CD4-positive, alpha-beta T cell (primary cell): ENCODE results near the gene SVIL. TPM values are rescaled to one million over a fixed set of nuclear protein-coding genes. Genes with fewer than 3 reads are reported as not detected.
"Not testable (repeated sequence)": the region's sequence is repeated elsewhere in the genome, so short reads cannot be mapped to it uniquely, and the experiment has no call there.

Source experiments
- ATAC-seq: fragments of 200-7000 bp; cut with Tn5 transposase; one replicate; pipeline ENCODE4 v1.10.0; 2022; ENCODE audit warnings: mild to moderate bottlenecking; ENCODE audit not compliant: poor library complexity
- CTCF ChIA-PET: fragments of 350-600 bp; sonication (Branson Sonifier 250); formaldehyde crosslinking; loops from one replicate; lab custom pipeline; 2021; ENCODE audit warnings: antibody characterized with exemption, inconsistent platforms; lab: Charles Lee
- POLR2A ChIA-PET: fragments of 350-600 bp; sonication (Branson Sonifier 250); formaldehyde crosslinking; loops from one replicate; lab custom pipeline; 2021; ENCODE audit warnings: antibody characterized with exemption, inconsistent platforms; lab: Charles Lee
- DNase-seq, 14 experiments: peaks; one replicate each; pipeline ENCODE4 v3.0.0-alpha.2; 2013 to 2020; ENCODE audit warnings: mixed read lengths in 2 of 14
- H3K27ac ChIP-seq, 2 donors: one replicate each; pipeline versions ENCODE4 v1.5.1 to v1.7.0; 2013; ENCODE audit warnings: low read length in 2 of 2, low read depth in 1 of 2, mild to moderate bottlenecking in 1 of 2
- H3K27me3 ChIP-seq, 2 experiments: 1 replicate in 1 of 2; 2 replicates in 1 of 2; pipeline versions ENCODE4 v1.6.1 to v1.7.0; 2013; ENCODE audit warnings: low read length in 2 of 2, control low read depth in 1 of 2, mild to moderate bottlenecking in 1 of 2, moderate library complexity in 1 of 2; ENCODE audit not compliant: insufficient read depth in 2 of 2, control insufficient read depth in 1 of 2
- H3K36me3 ChIP-seq: one replicate; pipeline ENCODE4 v1.6.1; 2013; ENCODE audit warnings: low read length, control low read depth; ENCODE audit not compliant: insufficient read depth
- H3K4me1 ChIP-seq: one replicate; pipeline ENCODE4 v1.6.1; 2013; ENCODE audit warnings: low read length, control low read depth; ENCODE audit not compliant: insufficient read depth
- H3K4me3 ChIP-seq: one replicate; pipeline ENCODE4 v1.5.1; 2013; ENCODE audit warnings: mild to moderate bottlenecking, low read length, moderate library complexity
- H3K9me3 ChIP-seq, 2 experiments: 1 replicate in 1 of 2; 2 replicates in 1 of 2; pipeline versions ENCODE4 v1.6.1 to v1.7.0; 2013; ENCODE audit warnings: low read length in 2 of 2, mild to moderate bottlenecking in 2 of 2, control low read depth in 1 of 2, moderate library complexity in 1 of 2; ENCODE audit not compliant: control insufficient read depth in 1 of 2, insufficient read depth in 1 of 2
- H3K27ac Mint-ChIP-seq: one replicate; pipeline ENCODE4 v1.8.0; 2020; ENCODE audit warnings: mixed read lengths
- H3K27me3 Mint-ChIP-seq: one replicate; pipeline ENCODE4 v1.8.0; 2021; ENCODE audit warnings: mixed read lengths
- H3K36me3 Mint-ChIP-seq: one replicate; pipeline ENCODE4 v1.8.0; 2021; ENCODE audit warnings: low read depth, mixed read lengths
- H3K4me1 Mint-ChIP-seq: one replicate; pipeline ENCODE4 v1.8.0; 2021; ENCODE audit warnings: low read depth, mixed read lengths
- H3K4me3 Mint-ChIP-seq: one replicate; pipeline ENCODE4 v1.8.0; 2020; ENCODE audit warnings: mild to moderate bottlenecking, mixed read lengths
- H3K9me3 Mint-ChIP-seq: one replicate; pipeline ENCODE4 v1.8.0; 2020; ENCODE audit warnings: mixed read lengths
- intact Hi-C, 2 experiments: fragments of 100-400 bp; cut with DNase I in 1 of 2; cut with micrococcal nuclease in 1 of 2; formaldehyde crosslinking; loops; one replicate each; pipeline versions ENCODE4 v1.15.1 to v1.9.0; 2023 to 2025; cut with DNase I, micrococcal nuclease
- total RNA-seq, 174 experiments: library from RNA in 2 of 174; stranded (reverse) in 2 of 174; gene quantifications; one replicate each; pipeline ENCODE4 v1.2.3 and lab custom pipeline; 2021 to 2026
- TF ChIP-seq, protein P1 (sequence below): fragments of 200-600 bp; IDR thresholded peaks from one replicate; pipeline ENCODE4 v1.8.0; 2022; ENCODE audit warnings: antibody characterized with exemption, mild to moderate bottlenecking

Gene SVIL
- total RNA-seq, 2 experiments from 2014 or later, result 38.5 to 40.3 TPM

- Mint-ChIP-seq H3K27me3 (no peaks in the 10 kb centered on the region), H3K27ac (peak overlapping the region; percentile 57), H3K4me3 (no peak overlapping the region), H3K36me3 (peaks cover 90% of the 10 kb centered on the region), H3K4me1 (peaks cover 42% of the 10 kb centered on the region), H3K9me3 (no peaks in the 10 kb centered on the region)
- Histone ChIP-seq H3K36me3 (peaks cover 35% of the 10 kb centered on the region), H3K9me3 (no peaks in the 10 kb centered on the region), H3K27me3 (no peaks in the 10 kb centered on the region), H3K27ac (no peak overlapping the region), H3K4me1 (peaks cover 8% of the 10 kb centered on the region), H3K4me3 (no peak overlapping the region)
- intact Hi-C loops, result no loop called here
- no peak for DNase-seq
- ChIA-PET POLR2A (no interaction called here), CTCF (no interaction called here)
- TF ChIP-seq, protein P1, sequence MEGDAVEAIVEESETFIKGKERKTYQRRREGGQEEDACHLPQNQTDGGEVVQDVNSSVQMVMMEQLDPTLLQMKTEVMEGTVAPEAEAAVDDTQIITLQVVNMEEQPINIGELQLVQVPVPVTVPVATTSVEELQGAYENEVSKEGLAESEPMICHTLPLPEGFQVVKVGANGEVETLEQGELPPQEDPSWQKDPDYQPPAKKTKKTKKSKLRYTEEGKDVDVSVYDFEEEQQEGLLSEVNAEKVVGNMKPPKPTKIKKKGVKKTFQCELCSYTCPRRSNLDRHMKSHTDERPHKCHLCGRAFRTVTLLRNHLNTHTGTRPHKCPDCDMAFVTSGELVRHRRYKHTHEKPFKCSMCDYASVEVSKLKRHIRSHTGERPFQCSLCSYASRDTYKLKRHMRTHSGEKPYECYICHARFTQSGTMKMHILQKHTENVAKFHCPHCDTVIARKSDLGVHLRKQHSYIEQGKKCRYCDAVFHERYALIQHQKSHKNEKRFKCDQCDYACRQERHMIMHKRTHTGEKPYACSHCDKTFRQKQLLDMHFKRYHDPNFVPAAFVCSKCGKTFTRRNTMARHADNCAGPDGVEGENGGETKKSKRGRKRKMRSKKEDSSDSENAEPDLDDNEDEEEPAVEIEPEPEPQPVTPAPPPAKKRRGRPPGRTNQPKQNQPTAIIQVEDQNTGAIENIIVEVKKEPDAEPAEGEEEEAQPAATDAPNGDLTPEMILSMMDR, result no peak
- no peak for ATAC-seq
Measured at GRCh38 chr10:29486433-29486832, 148.3 kb downstream of the SVIL start.

- DNase-seq, H3K4me1 ChIP-seq, H3K27me3 Mint-ChIP-seq, H3K9me3 ChIP-seq, ATAC-seq, H3K4me3 ChIP-seq, intact Hi-C loops, H3K27ac Mint-ChIP-seq, H3K9me3 Mint-ChIP-seq, H3K4me3 Mint-ChIP-seq, H3K27ac ChIP-seq, H3K27me3 ChIP-seq, POLR2A ChIA-PET: not testable (repeated sequence)
- H3K4me1 Mint-ChIP-seq, result peaks cover 42% of the 10 kb centered on the region
- H3K36me3 ChIP-seq, result peaks cover 39% of the 10 kb centered on the region
- CTCF ChIA-PET, result interaction anchor here (1.6 kb wide), 1 partner anchor 12 kb away, joined by 3 read pairs; no protein-coding TSS in a partner anchor
- H3K36me3 Mint-ChIP-seq, result peaks cover 92% of the 10 kb centered on the region
Measured at GRCh38 chr10:29484677-29485076, 150.1 kb downstream of the SVIL start.

- no peaks in the 10 kb centered on the region for H3K27me3 ChIP-seq
- Mint-ChIP-seq H3K36me3 (peaks cover 86% of the 10 kb centered on the region), H3K4me3 (no peak overlapping the region), H3K27ac (peak overlapping the region; percentile 67), H3K27me3 (no peaks in the 10 kb centered on the region), H3K4me1 (peaks cover 33% of the 10 kb centered on the region), H3K9me3 (no peaks in the 10 kb centered on the region)
- TF ChIP-seq, protein P1, result no peak
- POLR2A ChIA-PET, result no interaction called here
- H3K4me3 ChIP-seq, result no peak overlapping the region
- CTCF ChIA-PET, result interaction anchor here (2.5 kb wide), 1 partner anchor 14 kb away, joined by 7 read pairs; no protein-coding TSS in a partner anchor
- peaks cover 35% of the 10 kb centered on the region for H3K36me3 ChIP-seq
- DNase-seq (peak in 2 of 14 experiments; percentile 6 to 34), ATAC-seq (peak; percentile 52)
- H3K9me3 ChIP-seq, result no peaks in the 10 kb centered on the region
- intact Hi-C loops, result no loop called here
- peaks cover 8% of the 10 kb centered on the region for H3K4me1 ChIP-seq
- no peak overlapping the region for H3K27ac ChIP-seq
Measured at GRCh38 chr10:29482591-29483431, 152.0 kb downstream of the SVIL start.
